Right atrium auricular region (tissue), 2 donors: Measurements from ENCODE around the gene VRK1. TPM values are rescaled to one million over a fixed set of nuclear protein-coding genes. Genes with fewer than 3 reads are reported as not detected.

ENCODE experiments used
- DNase-seq: peaks from one replicate; pipeline ENCODE4 v3.0.0-alpha.2; 2019; ENCODE audit warnings: low spot score
- H3K27ac ChIP-seq, 2 donors: fragments of 200-600 bp; sonication (generic); 1 replicate in 1 of 2; 2 replicates in 1 of 2; pipeline ENCODE4 v1.5.1; 2016 to 2019
- H3K27me3 ChIP-seq, 2 donors: fragments of 200-600 bp; sonication (generic); one replicate each; pipeline versions ENCODE4 v1.5.1 to v1.6.0; 2017 to 2019
- H3K36me3 ChIP-seq: fragments of 200-600 bp; sonication (generic); one replicate; pipeline ENCODE4 v1.5.1; 2016
- H3K4me1 ChIP-seq, 2 donors: fragments of 200-600 bp; sonication (generic); one replicate each; pipeline versions ENCODE4 v1.5.1 to v1.6.0; 2017 to 2019
- H3K4me3 ChIP-seq, 2 donors: fragments of 200-600 bp; sonication (generic); 1 replicate in 1 of 2; 2 replicates in 1 of 2; pipeline ENCODE4 v1.5.1; 2017 to 2019; ENCODE audit warnings: mild to moderate bottlenecking in 1 of 2, moderate library complexity in 1 of 2
- H3K9me3 ChIP-seq, 2 donors: fragments of 200-600 bp; sonication (generic); one replicate each; pipeline ENCODE4 v1.5.1; 2019
- CTCF ChIP-seq, 2 donors: fragments of 200-600 bp; sonication (generic); IDR thresholded peaks; one replicate each; pipeline ENCODE4 v1.5.1; 2019; ENCODE audit warnings: antibody characterized with exemption in 2 of 2
- total RNA-seq, 2 donors: library from RNA; depleted of rRNA; stranded (reverse); fragments of >200 nt; gene quantifications; one replicate each; pipeline ENCODE4 v1.1.0, GENCODE V29; 2016

Gene VRK1
- total RNA-seq, 2 donors from 2014 or later = 8.7 to 10.0 TPM

DNA sequence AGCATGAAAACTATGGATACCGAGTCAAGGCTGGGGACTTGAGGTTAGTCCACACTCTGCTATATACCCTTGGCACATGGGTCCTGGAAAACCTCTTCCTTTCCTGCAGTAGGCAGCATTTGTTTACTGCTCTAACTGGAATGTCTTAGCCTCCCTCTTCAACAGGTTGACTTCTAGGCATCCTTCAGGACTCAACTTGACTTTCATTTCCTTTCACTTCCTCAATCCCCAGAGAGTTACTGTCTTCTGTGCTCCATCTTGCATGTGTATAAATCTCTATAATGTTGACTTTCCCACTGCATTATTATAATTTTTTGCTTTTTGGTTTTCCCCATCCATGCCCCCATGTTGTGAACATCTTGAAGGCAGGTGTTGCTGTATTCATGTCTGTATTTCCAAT is 107.9 kb downstream of the VRK1 start:
- Histone ChIP-seq H3K27me3 (no peaks in the 10 kb centered on the region), H3K4me1 (no peaks in the 10 kb centered on the region), H3K9me3 (peaks cover 0 to 15% of the 10 kb centered on the region in 2 donors), H3K36me3 (no peaks in the 10 kb centered on the region), H3K4me3 (no peak overlapping the region), H3K27ac (no peak overlapping the region)
- DNase-seq = no peak
- no peak for TF ChIP-seq CTCF (IDR thresholded peaks at IDR 0.05)

DNA sequence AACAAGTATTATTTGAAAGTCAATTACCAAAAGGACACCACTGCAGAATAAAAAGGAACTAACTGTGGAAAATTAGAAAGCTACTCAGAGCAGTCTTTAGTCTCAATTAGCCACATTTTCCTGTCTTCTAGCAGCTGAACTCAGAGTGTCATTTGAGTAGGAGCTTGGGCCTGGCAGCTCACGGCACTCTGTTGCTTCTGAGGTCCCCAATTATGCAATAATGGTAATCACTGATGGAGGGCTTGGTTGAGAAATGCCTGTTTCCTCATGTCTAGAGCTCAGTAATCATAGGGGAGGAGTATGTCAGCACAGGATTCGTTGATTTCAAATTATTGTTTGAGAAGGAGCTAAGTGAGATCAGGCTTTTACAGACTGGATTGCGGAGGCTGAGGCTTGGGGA is 108.6 kb downstream of the VRK1 start:
- no peak for DNase-seq
- no peak overlapping the region for H3K27ac ChIP-seq
- H3K9me3 ChIP-seq = peaks cover 0 to 18% of the 10 kb centered on the region in 2 donors

GRCh38 chr14:96906434-96906833 is 109.3 kb downstream of the VRK1 start:
- H3K4me3 ChIP-seq = no peak overlapping the region
- no peak overlapping the region for H3K27ac ChIP-seq
- H3K27me3 ChIP-seq = no peaks in the 10 kb centered on the region
- H3K36me3 ChIP-seq = no peaks in the 10 kb centered on the region
- H3K4me1 ChIP-seq = no peaks in the 10 kb centered on the region
- no peak for DNase-seq
- H3K9me3 ChIP-seq = peaks cover 0 to 18% of the 10 kb centered on the region in 2 donors
- TF ChIP-seq CTCF (IDR thresholded peaks at IDR 0.05) = no peak

More for the DNA sequence above, 108.6 kb downstream of the VRK1 start:
- Histone ChIP-seq H3K27me3 (no peaks in the 10 kb centered on the region), H3K4me1 (no peaks in the 10 kb centered on the region), H3K4me3 (no peak overlapping the region), H3K36me3 (no peaks in the 10 kb centered on the region)
- TF ChIP-seq CTCF (IDR thresholded peaks at IDR 0.05) = no peak

GRCh38 chr14:96909841-96910364 is 112.7 kb downstream of the VRK1 start:
- Histone ChIP-seq H3K4me3 (no peak overlapping the region), H3K27me3 (no peaks in the 10 kb centered on the region), H3K27ac (no peak overlapping the region), H3K4me1 (no peaks in the 10 kb centered on the region), H3K36me3 (no peaks in the 10 kb centered on the region), H3K9me3 (peaks cover 0 to 18% of the 10 kb centered on the region in 2 donors)
- no peak for DNase-seq
- no peak for TF ChIP-seq CTCF (IDR thresholded peaks at IDR 0.05)

GRCh38 chr14:96911499-96912149 is 114.4 kb downstream of the VRK1 start:
- Histone ChIP-seq H3K27ac (no peak overlapping the region), H3K4me1 (no peaks in the 10 kb centered on the region), H3K27me3 (no peaks in the 10 kb centered on the region), H3K4me3 (no peak overlapping the region), H3K9me3 (peaks cover 0 to 18% of the 10 kb centered on the region in 2 donors), H3K36me3 (no peaks in the 10 kb centered on the region)
- DNase-seq = no peak
- no peak for TF ChIP-seq CTCF (IDR thresholded peaks at IDR 0.05)
